Middle frontal gyrus (tissue), 1 donor: ENCODE results near the gene SDF2.

Experiments
- DNase-seq: peaks from one replicate; pipeline ENCODE4 v3.0.0-alpha.2; 2015; ENCODE audit warnings: low spot score; ENCODE audit errors: extremely low spot score

Gene SDF2, protein sequence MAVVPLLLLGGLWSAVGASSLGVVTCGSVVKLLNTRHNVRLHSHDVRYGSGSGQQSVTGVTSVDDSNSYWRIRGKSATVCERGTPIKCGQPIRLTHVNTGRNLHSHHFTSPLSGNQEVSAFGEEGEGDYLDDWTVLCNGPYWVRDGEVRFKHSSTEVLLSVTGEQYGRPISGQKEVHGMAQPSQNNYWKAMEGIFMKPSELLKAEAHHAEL

DNA sequence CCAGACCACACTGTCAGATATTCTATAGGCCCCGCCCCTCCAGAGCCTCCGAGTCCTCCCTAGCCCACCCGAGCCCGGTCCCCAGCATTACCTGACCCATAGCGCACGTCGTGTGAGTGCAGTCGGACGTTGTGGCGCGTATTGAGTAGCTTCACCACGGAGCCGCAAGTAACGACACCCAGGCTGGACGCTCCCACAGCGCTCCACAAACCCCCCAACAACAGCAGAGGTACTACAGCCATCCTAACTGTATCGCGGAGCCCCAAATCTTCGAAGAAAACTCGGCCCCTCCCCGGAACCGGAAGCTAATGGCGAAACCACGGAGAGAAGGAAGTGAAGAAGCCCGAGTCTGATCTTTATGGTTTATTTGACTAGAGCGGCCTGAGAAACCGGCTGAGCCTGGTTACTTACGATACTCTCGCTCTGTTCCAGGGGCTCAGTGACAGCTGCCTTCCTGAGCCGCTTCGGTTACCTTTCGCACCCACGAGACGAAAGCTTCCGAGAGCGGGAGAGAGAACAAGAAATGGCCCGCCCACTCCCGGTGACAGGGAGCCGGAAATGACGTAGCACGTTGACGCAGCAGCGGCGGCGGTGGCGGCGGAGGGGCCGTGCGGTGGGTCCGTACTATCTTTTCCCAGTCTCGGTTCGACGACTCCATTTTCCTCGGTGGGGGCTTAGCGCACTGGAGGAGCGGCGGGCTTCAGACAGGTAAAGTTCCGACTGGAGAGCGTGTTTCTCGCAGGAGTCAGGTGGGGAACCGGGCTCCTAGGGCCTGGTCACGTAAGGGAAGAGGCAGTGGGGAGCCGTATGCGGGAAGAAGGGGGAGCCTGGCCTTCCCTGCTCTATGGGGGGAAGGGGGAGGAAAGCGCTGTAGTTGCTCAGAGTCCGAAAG is at the start of gene SDF2, which contains the start of gene SUPT6H:
SDF2 (minus strand) TSS at position 272 of the 892 bp plus-strand sequence; CDS start at position 242, 30 bp downstream.
SUPT6H (plus strand) TSS at position 571 of the 892 bp plus-strand sequence. CDS start 11,197 bp downstream, outside the sequence.
- DNase-seq: peak; percentile 90

DNA sequence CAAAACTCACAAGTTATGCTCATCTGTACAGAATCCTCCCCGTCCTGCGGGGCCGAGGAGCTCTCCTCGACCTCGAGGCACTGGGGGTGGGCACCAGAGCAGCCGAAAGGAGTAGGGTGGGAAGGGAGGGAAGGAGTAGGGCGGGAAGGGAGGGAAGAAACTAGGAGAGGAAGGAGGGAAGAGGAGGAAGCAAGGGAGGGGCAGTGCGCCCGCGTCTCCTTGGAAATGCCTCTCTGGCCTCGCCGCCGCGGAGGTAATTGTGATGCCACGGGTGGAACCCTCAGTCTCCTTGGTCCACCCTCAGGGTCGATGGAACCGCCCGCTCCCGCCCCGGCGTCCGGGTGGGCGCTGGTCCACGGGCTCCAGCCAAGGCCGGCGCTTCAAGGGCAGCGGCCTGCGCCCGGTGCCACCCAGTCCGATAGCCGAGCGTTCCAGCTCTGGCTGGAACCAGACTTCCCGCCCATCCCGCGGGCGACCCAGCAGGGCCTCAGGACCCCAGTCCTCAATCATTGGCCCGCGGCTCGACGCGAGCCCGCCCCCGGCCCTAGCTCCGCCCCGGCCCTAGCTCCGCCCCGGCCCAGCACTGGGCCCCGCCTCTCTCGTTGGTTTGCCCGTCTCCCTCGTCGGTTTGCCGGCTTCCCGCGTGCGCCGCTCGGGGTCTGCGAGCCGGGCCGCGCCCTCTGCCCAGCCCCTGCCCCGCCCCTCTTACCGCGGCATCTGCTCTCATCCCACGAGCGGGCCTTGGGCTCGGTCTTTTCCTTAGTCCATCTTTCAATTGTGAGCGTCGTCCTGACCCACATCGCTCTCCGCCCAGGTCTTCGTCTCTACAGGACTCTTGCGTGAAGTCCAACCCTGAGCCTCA is 49.4 kb upstream of the SDF2 start:
- DNase-seq: peak; percentile 68

DNA sequence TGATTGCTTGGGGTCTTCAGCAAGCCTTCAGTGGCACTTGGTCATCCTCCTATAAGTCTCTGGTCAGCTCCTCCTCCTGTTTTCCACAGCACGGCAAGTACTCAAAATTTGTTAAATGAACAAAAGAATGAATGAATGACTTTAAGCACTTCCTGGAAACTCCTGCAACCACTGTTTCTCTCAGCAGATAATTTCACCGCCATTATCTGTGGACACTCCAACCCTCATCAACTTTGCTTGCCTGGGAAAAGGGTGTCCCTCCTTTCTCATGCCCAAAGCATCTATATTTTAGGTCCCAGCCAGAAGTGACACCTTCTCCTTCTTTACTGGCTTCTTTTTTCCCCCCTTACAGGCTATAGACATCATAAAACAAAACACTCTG is 45.6 kb upstream of the SDF2 start:
- DNase-seq: no peak

GRCh38 chr17:28706471-28707338 is 45.0 kb upstream of the SDF2 start:
- no peak for DNase-seq

DNA sequence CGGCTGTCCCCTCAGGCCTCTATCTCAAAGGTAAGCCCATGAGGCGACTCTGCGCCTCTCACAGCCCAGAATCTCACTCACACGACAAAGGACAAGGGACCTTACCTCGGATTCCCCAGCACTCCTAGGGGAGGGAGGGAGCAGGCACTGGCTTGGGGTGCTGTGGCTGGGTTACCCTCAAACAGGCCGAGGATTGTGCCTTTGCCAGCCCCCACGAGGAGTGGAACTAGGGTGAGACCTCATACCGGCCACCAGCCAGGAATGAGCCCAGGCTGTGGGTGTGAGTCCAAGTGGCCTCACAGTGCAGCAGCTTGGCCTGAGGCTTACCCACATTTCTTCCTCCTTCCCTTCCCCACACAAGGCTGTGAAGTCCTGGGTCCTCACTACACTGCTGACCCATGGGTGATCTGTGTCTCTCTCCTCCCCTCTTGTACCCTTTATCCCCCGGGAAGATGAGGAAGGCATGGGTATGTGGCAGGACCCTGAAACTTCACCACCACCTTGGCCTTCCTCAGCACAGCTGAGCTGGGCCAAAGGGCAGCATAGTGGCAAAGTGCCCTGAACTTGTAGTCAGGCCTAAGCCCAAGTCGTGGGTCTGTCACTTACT is 44.1 kb upstream of the SDF2 start:
- no peak for DNase-seq

DNA sequence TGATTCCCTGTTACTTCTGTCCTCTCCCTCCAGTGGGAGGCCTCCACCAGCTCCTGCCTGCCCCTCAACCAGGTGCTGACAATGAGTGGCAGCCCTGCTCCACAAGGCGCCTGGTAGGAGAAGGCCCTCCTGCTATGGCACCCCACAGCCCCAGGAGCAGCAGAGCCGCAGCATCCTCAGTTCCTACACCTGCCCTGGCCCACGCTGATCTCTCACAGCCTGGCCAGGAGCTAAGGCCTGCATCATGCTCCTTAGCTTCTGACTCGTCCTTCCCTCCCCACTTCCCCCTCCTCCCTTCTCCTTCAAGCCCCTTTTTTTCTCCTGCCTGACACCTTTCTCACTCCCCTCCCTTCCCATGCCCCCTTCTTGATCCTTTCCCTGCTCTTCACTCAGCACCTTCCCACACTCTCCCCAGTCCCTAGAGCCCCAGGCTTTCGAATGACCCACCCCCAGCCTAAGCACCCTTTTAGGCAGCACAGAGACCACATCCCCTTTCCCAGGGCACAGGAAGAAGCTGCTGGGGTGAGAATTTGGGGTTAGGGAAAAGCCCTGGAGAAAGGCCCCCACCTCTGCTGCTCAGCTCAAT is 43.5 kb upstream of the SDF2 start:
- no peak for DNase-seq

GRCh38 chr17:28704219-28704858 is 42.6 kb upstream of the SDF2 start:
- DNase-seq: no peak

- DNase-seq: no peak
These were observed 42.0 kb upstream of the SDF2 start for GRCh38 chr17:28703552-28704218.

- no peak for DNase-seq
These were observed 41.0 kb upstream of the SDF2 start for GRCh38 chr17:28702752-28703150.

DNA sequence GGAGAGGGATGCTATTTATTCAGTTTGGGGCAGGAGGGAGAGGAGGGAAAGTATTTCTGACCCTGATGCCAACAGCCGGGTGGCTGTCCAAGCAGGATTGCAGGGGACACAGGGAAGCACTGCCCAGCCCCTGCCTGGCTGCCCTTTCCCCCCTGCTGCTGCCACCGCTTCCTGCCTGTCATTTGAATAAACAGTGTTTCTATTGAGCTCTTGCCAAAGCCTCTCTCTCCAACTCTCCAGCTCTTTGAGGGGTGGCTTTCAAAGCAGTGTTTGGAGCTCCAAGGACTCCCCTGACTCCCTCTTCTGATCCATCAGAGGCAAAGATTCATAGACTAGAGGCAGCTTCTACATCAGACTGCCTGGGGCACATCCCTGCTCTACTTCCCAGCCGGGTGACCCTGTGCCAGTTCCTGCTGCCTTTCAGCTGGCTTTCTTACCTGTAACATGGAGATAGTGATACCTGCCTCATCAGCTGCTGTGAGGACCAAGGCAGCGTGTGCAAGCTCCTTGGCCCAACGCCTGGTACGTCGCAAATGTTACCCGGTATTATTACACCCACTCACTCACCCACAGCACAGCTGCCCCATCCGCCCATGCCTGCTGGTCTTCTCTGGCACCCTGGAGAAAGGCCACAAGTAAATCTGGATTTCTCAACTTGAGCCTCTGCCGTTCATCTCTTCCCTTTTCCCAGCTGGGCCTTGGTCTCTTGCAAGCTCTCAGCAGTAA is 40.5 kb upstream of the SDF2 start:
- peak; percentile 50 for DNase-seq

- DNase-seq: no peak
These were observed 39.3 kb upstream of the SDF2 start for GRCh38 chr17:28700830-28701492.

DNA sequence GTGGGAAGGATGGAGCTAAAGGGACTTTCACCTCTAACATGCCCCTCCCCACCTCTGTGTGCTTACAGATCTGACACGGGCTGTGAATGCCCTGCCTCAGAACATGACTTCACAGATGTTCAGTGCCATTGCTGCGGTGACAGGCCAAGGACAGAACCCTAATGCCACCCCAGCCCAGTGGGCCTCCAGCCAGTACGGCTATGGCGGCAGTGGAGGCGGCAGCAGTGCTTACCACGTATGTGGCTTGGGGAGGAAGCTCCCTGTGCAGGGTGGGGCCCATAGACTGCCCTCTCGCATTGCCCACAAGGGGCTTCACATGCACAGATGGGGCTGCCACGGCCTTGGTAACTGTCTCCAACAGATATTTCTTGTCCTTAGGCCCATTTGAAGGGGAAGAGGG is 38.6 kb upstream of the SDF2 start:
- DNase-seq: no peak

DNA sequence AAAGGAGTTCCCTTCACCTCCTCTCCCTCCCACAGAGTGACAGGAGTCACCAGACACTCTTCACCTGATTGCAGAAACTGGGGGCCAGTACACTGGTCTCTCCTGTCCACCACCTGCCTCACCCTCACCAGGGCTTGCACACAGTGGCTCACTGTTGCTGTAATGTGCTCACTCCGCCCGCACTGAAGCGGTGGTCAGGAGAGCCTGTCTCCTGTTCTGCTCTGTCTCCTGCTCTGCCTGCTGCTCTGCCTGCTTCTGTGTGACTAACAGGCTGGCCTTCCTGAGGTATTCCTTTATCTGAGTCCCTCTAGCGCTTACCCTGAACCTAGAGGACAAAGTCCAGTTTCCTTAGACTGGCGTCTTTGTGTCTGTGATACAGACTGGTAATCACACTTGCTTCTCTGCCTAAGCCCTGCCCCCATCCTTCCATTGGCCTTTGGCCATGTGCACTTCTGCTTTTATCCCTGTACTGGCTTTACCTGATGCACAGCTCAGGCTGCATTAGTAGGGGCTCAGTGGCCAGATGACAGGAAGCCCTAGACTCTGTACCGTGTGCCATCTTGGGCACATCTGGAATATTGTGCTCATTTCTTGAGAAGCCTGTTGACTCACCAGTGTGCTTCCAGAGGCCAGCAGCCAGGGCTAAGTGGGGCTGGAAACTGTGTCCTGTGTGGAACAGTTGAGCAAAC is 36.7 kb upstream of the SDF2 start:
- DNase-seq: no peak

DNA sequence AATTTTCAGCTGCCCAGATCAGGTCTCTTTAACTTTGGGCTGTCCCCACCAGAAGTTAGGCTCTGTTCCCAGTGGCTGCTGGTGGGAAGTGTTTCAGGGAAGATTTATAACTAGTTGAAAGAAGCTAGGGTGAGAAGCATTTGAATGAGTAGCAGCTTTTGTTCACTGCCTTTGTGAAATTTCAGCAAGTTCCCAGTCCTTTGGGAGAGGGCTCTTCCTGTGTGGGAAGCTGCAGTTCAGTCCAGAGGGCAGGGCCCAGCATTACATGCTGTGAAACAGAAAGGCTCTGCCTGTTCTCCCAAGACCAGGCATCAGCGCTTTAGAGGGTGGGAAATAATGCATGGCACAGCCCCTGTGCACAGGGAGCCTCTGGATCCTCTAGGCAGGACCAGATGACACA is 32.2 kb upstream of the SDF2 start:
- no peak for DNase-seq

DNA sequence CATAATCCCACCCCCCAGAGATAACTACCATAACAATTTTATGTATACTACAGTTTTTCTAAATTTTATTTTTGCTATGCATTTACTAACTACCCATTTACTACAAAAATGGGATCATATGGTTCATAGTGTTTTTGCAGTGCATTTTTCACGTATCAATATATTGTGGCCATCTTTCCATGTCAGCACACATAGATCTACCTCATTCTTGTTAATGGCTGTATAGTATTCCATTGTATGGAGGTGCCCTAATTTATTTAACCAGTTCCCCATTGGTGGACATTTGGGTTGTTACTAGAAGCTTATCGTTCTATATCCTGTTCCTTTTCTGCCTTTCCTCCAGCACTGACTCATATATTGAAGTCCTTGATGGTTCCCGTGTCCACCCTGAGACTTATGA is 27.3 kb upstream of the SDF2 start:
- DNase-seq: no peak

GRCh38 chr17:28688481-28688880 is 26.8 kb upstream of the SDF2 start:
- DNase-seq: no peak

GRCh38 chr17:28686296-28686695 is 24.6 kb upstream of the SDF2 start:
- no peak for DNase-seq
